DMS53 treated with DMSO at 0.1 percent for 48 hours (cell line): ENCODE data around the gene C2orf74.
"Not testable (repeated sequence)": the region's sequence is repeated elsewhere in the genome, so short reads cannot be mapped to it uniquely, and the experiment has no call there.

Experiments used
- DNase-seq: peaks from one replicate; lab custom pipeline; 2025; ENCODE audit not compliant: unreplicated experiment; lab: John Stamatoyannopoulos, UW

C2orf74 gene

DNA sequence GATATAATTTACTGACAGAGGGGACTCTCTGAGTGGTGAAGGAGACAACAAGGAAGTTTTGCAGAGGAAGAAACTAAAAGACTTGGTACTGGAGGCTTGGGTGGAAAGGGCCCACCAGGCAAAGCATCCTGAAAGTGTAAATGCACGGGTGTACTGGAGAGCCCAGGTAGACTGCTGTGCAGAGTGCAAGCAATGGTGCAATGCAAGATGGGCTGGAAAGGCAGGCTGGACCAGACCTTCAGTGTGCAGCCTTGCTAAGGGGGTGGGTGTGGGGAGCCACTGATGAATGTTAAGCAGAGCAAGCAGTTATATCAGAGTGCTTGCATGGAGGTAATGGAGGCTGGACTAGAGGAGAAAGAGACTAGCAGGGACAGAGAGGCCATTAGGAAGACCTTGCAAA, 10.7 kb downstream of the C2orf74 start:
- no peak for DNase-seq

DNA sequence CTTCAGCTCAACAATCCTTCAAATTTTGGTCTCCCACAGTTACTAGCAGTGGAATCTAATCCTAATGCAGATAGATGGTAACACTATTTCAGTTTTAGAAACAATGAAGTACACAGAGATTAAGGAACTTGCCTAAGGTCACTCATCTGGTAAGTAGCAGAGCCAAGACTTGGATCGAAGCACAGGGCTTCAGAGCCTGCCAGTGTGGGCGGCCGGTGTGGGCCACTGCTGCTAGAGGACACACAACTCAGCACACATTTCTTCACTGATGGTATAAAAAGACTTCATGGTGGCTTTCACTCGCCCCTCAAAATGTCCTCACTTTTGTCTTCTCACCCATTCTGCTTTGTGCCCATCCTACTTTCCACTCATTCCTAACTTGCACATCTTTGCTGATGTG, 11.1 kb downstream of the C2orf74 start:
- DNase-seq: no peak

DNA sequence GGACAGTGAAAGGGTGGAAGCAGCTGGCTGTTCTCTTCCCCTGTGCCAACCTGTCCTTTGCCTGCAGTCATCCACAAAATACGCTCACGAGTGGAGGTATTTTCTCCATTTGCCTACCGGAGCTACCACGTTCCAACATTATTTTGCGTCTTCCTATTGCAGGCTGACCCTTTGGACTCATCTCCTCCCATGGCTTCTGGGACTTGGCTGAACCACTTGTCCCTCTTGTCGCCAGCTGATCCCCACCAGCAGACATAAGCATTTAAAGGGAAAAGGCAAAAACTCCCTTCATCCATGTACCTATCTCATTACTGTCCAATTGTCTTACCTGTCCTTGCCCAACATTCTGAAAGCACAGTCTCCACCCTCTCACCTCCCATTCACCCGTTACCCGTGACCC, 13.0 kb downstream of the C2orf74 start:
- DNase-seq: no peak

DNA sequence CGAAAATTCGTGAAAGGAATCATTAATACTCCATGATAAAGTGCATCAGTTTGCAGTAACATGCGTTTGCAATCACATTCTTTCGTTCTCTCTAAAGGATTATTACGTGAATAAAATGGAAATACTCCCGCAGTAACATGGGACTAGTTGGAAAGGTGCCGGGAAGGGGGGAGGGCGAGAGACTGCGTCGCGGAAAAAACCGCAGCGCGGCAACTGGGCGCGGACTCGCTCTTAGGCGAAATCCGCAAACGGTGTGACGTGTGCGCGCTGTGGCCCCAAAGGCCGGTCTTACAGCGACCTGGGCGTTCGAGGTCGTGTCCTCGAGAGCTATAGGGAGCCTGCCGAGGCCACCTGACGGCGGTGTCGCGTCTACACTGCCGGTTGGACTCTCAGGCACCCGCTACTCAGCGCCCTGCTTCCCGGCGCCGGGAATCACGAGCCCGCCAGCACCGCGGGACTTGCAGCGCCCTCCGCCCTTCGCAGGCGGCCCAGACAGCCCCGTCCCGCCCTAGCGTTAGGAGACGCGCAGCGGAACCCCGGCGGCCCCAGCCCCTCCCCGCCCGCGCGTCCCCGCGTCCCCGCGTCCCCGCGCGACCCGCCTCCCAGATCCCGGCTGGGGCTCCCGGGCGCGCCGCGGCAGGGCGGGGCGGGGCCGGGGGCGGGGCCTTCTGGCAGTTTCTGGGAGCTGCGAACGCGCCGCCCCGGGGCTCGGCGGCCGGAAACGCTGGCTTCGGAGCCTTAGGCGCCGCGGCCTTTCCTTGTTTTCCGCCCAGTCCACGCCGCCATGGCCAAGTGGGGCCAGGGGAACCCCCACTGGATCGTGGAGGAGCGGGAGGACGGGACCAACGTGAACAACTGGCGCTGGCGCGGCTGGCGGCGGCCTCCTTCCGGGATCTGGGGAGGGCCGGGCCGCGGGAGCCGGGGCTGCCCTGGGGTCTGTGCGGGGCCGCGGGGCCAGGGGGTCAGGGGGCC, 15.1 kb downstream of the C2orf74 start:
- DNase-seq: peak; percentile 90

DNA sequence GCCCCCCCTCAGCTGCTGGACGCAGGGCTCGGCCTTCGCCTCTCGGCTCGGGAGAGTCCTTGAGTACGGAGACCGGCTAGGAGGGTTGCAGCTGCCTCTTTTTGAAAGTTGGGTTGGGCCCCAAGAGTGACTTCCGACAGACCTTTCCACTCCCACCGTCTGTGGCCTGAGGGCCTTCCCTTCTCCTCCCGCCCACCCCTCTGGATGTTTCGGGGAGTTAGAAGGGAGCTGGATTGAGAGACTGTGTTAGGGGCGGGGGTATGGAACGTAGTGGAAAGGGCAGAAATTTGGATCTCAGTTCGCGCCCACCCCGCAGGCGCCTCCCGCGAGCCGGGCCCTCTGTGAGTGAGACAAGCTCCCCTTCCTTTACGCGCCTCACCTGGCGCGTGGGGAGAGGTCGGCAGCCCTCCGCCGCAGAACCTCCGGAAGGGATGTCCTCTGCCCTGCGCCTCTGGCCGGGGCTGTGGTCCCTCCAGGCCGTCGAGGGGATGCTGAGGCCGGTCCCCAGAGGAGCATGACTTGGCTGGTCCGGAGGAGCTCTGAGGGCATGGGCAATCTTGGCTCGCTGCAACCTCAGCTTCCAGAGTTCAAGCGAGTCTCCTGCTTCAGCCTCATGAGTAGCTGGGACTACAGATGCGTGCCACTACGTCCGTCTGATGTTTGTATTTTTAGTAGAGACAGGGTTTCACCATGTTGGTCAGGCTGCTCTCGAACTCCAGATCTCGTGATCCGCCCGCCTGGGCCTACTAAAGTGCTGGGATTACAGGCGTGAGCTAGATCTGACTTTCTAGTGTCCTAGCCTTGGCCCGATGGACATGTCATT, 15.9 kb downstream of the C2orf74 start:
- DNase-seq: no peak

DNA sequence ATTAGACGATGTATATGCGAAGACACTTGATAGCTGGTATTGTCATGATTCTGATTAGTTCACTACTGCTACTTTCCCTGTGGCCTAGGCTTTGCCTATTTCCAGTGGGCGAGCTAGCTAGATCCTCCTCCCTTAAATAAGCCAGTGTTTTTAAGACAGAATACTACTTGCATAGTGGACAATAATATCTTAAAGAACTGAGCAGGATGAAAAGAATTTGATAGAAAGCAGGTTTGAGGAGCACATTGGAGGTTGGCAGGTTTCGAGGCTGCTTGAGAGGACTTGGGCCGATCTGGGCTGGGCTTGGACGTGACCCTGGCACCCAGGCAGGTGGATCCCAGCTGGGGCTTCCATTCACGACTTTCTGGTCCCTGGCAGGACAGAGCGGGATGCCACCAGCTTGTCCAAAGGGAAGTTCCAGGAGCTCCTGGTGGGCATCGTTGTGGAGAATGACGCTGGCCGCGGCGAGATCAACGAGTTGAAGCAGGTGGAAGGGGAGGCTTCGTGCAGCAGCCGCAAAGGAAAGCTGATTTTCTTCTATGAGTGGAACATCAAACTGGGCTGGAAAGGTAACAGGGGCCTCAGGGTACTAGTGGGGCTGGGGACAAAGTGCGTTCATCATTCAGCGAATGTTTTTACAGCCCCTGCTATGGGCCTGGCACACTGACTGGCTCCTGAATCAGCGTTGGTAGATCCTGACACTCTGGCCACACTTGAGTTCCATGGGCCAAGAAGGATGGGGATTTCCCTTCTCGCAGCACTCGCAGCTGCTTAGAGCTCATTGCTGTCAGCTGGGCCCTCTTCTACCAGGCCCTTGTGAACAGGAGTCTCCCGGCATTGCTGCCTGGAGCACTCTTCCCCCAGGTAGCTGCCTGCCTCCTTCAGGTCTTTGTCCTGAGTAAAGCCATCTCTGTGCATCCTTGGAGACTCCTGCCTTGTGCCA, 16.9 kb downstream of the C2orf74 start:
- DNase-seq: no peak

DNA sequence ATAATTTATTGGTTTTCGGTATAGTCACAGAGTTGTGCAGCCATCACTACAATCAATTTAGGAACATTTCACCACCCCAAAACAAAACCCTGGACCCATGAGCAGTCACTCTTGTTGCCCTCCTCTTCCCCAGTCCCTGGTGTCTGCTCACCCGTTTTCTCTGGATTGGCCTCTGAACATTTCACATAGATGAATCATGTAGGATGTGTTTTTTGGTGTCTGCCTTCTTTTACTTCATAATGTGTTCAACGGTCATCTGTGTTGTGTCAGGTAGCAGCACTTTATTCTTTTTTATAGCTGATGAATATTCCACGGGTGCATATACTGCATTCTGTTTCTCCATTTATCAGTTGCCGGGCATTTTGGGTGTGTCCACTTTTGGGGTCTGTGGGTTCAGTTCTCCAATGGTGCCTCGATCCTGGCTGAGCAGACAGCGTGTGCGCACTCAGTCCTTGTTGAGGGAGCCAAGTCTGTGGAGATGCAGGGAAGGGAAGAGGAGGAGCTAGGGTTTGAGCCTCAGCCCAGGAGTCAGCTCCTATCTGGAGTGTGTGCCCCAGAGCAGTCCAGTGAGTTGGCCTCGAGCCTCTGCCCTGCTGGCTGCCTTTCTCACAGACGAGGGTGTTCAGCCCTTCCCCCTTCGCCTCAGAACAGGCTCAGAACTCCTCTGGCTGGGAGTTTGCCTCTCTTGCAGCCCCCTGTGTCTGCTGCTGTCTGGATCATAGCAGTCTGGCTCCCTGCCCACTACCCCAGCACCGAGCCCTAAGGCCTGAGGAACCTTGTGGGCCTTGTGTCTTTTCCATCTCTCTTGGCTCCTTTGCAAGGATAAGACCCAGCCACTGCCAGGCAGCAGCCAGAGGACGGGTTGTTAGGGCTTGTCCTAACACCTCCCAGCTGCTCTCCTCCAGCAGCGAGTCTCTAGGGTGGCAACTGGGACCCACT, 18.0 kb downstream of the C2orf74 start:
- no peak for DNase-seq

DNA sequence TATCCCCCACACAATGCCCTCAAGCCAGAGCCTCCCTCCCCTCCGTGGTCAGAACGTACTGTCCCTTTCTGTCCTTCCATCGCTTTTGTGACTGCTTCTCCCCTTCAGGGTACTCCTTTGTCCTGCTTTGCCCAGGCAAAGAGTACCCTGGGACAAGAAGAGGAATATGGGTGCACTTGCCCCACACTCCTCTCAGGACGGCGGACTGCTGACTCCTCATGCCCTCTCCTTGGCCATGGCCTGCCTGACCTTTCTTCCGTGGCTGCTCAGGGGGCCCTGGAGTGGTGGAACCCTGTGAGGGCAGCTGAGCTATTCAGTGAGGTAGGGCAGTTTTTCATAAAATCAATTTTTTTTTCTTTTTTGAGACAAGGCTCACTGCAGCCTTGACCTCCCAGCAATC, 18.7 kb downstream of the C2orf74 start:
- DNase-seq: no peak

DNA sequence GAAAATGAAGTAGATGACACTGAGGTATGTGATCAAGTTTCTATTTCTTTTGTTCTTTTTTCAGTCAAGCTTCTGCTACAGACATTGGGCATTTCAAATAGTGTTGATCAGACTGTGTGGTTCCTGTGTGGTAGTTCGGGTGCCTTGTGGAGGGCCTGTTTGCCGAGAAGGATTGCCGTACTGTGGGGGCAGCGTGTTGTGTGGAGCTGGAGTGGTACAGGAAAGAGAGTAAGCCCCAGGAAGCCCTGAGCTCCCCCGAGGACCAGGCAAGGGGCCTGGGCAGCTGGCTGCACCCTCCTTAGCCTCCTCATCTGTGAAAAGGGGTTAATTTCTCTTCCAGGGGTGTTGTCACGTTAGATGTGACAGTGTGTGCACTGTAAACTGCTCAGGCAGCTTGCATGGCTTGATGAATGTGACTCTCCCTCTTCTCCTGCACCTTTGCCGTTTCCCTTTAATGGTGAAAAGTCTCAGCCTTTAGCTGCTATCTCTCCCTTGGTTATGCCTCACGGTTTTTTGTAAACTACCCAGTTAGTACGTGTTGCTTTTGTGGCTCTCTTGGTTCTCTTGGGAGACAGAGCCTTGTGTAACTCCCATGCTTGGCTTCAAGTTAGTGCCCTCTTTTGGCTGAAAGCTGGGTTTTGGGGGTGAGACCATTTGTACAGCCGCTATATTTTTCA, 19.5 kb downstream of the C2orf74 start:
- DNase-seq: no peak

DNA sequence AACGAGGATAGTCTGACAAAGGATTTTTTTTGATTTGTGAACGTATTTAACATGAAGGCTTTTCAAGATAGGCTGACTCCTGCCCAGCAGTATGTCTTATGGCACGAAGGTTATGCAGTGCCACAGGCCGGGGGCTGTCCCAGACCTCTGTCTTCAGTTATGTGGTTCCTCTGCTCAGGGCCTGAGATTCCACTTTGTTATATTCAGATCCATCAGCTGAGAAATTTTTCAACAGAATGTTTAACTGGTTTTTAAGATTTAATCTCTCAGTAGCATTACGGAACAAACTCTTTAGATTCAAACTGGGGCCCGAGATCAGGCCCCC, 20.0 kb downstream of the C2orf74 start:
- no peak for DNase-seq

DNA sequence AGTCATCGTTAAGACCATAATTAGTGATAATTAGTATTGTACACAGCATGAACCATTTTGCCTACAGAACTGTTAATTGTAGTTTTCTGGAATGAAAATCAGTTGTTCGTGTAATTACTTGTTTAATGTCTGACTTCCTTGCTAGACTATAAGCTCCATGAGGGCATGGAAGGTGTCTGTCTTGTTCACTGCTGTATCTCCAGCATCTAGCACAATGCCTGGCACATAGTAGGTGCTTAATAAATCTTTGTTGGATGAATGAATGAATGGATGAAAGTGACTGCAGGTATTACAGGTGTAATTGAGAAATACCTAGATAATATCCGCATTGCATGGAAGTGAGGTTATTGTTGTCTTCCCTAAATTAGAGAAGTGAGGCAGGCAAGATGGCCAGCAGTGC, 21.8 kb downstream of the C2orf74 start:
- DNase-seq: no peak

DNA sequence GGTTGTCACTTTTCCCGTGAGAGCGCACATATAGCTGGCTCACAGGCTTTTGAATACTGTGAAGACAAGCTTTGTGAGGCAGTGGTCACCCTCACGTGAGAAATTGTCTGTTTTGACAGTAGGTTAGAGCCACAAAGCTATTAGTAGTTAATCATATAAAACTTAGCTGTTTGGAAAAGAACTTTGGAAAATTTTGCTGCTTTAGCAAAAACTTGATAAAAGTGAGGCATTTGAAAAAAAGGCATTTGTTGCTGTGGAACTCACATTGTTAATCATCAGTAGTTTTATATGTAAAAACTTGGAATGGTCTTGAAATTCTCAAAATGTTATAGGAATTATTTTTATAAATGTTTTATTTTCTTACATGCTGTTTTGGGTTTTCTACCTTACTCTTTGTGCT, 22.3 kb downstream of the C2orf74 start:
- no peak for DNase-seq

DNA sequence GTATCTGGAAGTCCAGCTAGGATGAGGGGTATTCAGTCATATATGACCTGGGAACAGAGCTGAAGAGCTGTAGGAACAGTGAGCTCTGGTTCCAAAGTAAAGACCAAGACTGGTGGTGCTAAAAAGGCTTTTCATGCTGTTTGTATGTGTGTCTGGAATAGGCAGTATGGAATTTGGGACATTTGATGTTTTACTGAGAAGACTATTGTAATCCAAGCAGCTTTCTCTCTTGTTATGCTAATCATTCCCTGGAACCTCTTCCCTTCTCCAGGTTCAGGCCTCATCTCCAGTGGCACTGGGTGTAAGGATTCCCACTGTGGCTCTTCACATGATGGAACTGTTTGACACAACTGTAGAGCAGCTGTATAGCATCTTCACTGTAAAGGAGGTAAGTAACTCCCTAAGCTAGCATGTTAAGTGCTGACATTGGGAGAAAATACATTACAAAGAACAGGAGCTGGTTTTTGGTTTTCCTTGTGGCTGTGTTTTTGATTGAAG, 23.3 kb downstream of the C2orf74 start:
- DNase-seq: no peak

DNA sequence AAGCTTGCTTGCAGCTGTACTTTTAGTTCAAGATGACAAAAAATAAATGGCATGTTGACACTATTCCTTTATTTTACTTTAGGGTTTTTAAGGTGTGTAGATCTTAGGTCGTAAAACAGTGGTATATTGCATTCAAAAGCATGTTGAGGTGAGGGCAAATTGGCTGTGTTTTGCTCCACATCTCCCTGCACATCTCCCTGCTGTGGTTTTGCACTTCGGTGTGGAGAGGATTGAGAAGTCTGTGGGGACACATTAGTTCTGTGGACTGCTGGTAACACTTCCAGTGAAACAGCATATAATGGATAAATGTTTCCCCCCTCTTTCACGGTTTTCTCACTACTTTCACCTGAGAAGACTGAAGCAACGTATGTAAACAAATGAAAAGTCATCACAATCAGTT, 25.1 kb downstream of the C2orf74 start:
- DNase-seq: no peak

DNA sequence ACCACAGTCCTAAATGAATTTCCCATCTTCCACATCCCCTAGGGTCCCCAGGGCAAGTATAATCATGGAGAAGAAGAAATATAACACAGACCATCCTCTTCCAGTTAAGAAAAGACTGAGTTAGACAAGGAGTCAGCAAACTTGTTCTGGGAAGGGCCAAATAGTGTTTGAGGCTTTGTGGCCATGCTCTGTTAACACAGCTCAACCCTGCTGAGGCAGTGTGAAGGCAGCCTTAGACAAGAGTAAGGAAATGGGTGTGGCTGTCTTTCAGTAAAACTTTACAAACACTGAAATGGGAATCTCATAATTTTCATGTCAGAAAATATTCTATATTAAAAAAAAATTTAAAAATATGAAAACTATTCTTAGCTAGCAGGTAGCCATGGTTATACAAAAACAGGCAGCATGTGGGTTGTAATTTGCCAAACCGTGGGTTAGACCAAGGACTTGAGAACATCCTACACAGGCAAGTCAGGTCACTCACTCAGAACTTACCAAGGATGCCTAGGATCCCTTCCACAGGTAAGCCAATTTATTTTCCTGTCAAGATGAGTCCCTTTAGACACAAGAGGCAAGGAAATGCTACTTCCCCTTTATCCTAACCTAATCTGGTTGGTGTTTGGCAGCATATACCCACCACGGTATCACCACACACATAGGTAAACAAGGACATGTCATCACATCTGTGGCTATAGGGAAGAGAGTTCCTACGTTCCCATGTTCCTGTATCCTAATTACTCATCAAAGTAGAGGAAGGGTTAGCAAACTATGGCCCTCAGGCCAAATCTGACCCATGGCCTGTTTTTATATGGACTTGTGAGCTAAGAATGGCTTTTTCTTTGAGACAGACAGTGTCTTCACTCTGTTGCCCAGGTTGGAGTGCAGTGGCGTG, 31.9 kb downstream of the C2orf74 start:
- DNase-seq: no peak

DNA sequence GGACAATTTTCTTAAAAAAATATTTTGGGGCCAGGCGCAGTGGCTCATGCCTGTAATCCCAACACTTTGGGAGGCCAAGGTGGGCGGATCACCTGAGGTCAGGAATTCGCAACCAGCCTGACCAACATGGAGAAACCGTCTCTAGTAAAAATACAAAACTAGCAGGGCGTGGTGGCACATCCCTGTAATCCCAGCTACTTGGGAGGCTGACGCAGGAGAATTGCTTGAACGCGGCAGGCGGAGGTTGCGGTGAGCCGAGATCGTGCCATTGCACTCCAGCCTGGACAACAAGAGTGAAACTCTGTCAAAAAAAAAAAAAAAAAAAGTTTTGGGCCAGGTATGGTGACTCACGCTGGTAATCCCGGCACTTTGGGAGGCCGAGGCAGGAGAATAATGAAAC, 32.7 kb downstream of the C2orf74 start:
- not testable (repeated sequence) for DNase-seq

DNA sequence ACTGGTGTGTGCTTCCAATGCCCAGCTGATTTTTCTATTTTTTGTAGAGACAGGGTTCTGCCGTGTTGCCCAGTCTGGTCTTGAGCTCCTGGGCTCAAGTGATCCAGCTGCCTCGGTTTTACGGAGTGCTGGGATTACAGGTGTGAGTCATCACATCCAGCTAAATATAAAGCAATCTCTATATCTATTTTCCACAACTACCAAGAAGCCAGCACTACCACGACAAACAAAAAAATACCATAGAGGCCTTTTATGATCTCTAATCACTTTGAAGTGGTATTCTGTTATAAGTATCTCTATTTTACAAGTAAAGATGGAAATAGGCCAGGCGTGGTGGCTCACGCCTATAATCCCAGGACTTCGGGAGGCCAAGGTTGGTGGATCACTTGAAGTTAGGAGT, 34.7 kb downstream of the C2orf74 start:
- DNase-seq: no peak

DNA sequence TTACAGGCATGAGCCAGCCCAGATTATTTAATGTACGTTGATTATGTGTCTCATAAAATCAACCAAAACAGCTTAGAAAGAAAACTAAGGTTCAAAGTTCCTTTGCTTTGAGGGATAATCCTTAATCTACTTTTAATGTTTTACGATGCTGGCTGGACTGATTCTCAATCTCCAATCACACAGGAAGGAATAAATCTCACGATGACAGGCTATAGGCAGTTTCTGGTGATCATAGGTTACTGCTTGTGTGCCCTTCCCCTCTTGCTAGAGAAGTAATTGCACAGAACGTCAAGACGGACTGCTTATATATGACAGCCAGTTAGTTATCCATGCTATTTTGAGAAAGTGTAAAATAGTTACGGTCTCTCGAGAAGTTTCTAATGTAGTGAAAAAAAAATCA, 43.1 kb downstream of the C2orf74 start:
- DNase-seq: no peak
